GM12801 (cell line): ENCODE results near the gene PPM1D.

Experiments used
- CTCF ChIP-seq: IDR thresholded peaks from one replicate; pipeline ENCODE4 v1.5.1; 2011; ENCODE audit warnings: control low read depth; ENCODE audit not compliant: insufficient read length; ENCODE audit errors: extremely low read depth

PPM1D gene

GRCh38 chr17:60583008-60583407 lies 17.0 kb upstream of the PPM1D start:
- TF ChIP-seq CTCF, result no peak

GRCh38 chr17:60585887-60586286 lies 14.1 kb upstream of the PPM1D start:
- TF ChIP-seq CTCF, result no peak

- TF ChIP-seq CTCF, result no peak
These were observed 13.6 kb upstream of the PPM1D start for GRCh38 chr17:60586288-60586974.

- TF ChIP-seq CTCF, result no peak
These were observed 9.9 kb upstream of the PPM1D start for GRCh38 chr17:60590070-60590469.

- TF ChIP-seq CTCF, result no peak
These were observed 7.2 kb upstream of the PPM1D start for GRCh38 chr17:60592750-60593149.

- TF ChIP-seq CTCF, result no peak
These were observed 5.3 kb upstream of the PPM1D start for GRCh38 chr17:60594734-60595133.

- no peak for TF ChIP-seq CTCF
These were observed 2.7 kb upstream of the PPM1D start for GRCh38 chr17:60597297-60597696.
